HG03558 (cell line): Measurements from ENCODE around the gene CC2D2B.
"Not testable (repeated sequence)": the region's sequence is repeated elsewhere in the genome, so short reads cannot be mapped to it uniquely, and the experiment has no call there.

Source experiments
- ATAC-seq: cut with Tn5 transposase; IDR thresholded peaks from one replicate; pipeline ENCODE4 v1.9.1; 2021; ENCODE audit warnings: moderate number of reproducible peaks; ENCODE audit not compliant: unreplicated experiment; ENCODE audit errors: extremely low read depth

Gene CC2D2B

DNA sequence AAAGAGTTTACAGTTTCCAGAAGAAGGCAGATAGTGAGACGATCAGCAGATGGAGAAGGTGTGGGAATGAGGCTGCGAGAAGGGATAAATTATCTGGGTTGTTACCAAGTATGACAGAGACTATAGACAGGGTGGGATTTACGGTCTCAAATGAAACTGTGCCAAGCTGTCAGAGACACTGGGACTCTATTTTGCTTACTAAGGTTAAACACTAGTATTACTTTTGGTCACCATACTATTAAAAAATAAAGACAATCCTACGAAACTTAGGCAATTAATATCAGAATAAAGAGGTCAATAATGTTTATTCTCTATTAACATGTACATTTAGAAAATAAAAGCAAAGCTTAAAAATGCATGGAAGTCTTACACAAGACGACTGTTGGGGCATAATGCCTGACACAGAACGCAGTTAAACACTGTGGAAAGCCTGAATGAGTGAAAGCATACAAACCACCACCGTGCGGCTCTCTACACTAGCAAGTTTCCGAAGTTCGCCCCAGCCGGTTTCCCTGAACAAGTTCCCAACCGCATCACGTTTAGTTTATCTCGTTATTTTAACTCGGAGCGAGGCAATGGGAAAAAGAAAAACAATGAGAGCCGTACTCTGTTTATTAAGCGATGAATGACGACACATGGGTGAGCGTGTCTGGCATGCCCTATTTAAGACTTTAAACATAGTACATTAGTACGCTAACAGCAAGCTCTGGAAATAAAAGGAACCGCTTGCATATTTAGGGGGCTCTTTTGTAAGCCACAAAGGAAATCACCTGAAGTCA is 909 bp upstream of the CC2D2B start:
- ATAC-seq, result no peak

DNA sequence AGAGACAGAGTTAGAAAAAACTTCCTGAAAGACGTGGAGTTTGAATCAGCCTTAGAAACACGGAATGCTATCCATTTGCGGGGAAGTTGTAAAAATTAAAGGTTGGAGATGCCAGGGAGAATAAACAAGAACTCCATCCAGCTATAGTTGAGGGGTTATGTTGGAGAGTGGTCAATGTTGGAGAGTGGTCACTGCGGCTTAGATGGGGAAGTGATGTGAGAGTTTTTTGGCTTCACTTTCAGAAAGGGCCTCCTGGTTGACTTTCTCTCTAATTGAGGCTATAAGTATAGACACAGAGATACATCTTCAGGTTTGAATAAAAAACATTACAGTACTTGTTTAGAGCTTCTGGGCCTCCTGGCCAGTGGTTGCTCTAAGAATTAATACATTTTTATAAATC is 675 bp downstream of the CC2D2B start:
- ATAC-seq, result no peak

DNA sequence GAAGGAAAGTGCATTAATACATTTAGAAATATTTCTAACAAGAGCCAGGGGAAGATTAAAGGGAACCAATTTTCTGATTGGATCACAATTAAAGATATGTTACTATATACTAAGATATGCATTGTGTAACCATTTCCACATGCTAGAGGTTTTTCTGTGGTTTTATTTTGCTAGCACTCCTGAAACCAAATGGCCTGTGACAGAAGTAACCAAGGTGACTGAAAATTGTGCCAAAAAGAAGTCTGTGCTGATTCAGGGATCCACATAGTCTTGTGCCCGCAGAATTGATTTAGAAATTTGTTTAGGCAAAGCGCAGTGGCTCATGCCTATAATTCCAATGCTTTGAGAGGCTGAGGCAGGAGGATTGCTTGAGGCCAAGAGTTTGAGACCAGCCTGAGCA is 1.8 kb downstream of the CC2D2B start:
- no peak for ATAC-seq

DNA sequence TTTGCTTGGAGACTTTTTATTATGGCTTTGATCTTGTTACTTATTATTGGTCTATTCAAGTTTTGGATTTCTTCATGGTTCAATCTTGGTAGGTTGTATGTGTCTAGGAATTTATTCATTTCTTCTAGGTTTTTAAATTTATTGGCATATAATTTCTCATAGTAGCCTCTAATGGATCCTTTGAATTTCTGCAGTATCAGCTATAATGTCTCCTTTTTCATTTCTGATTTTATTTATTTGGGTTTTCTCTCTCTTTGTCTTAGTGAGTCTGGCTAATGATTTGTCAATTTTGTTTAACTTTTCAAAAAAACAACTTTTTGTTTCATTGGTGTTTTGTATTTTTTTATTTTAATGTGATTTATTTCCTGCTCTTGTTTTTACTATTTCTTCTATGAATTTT is 8.3 kb downstream of the CC2D2B start:
- ATAC-seq, result not testable (repeated sequence)

DNA sequence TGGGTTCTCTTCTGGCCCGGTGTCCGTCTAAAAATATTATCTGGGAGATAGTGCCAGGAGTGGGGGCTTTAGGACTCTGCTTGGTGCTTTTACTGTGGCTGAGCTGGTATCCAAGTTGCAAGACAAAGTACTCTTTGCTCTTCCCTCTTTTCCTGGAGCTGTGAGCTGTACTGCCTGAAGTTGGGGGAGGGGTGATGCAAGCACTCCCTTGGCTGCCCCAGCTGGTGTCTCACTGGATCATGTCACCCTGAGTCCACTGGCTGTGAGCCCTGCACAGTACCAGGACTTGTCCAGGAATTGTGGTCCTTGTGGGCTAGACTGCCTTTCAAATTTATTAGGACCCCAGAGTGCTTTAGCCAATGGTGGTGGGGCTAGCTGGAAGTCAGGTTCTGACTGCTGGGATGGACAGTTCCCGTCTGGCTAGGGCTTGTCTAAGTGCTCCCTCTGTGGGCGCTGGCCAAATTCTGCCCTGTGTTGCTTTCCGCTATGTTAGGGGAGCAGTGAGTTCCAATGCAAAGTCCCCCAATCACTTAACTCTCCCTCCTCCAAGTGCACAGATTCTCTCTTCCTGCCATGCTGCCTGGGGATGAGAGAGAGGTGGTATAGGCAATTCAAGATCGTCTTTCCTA is 13.1 kb downstream of the CC2D2B start:
- no peak for ATAC-seq

DNA sequence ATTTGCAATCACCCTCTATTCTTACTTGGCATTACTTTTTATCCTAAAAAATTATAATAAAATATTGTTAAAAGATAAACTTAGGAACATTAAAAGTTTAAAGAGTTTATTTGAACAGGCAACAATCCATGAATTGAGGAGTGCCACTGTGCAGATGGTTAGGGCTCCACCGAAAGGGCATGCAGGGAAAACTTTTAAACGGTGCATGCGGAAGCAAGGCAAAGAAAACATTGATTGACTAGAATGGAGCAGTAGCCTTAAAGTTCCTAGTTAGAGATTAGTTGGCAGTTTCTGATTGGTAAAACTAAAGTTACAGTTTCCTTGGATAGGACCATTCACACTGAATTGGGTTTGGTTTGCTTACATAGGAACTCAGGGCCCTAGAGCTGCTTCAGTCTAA is 17.3 kb downstream of the CC2D2B start:
- no peak for ATAC-seq

DNA sequence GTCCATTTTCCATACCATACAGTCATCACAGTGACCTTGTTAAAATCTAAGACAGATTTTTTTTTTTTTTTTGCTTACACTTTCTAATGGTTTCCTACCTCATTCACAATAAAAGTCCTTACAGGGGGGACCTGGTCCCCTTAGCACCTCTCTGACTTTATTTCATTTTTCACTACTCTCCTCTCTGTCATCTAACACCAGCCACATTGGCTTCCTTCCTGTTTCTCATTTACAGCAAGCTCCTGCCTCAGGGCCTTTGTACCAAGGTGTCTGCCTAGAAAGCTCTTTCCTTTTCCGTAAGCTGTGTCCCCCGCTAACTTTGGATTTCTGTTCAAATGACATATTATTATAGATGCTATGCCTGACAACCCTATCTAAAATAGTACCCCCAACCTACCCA is 27.7 kb downstream of the CC2D2B start:
- no peak for ATAC-seq

DNA sequence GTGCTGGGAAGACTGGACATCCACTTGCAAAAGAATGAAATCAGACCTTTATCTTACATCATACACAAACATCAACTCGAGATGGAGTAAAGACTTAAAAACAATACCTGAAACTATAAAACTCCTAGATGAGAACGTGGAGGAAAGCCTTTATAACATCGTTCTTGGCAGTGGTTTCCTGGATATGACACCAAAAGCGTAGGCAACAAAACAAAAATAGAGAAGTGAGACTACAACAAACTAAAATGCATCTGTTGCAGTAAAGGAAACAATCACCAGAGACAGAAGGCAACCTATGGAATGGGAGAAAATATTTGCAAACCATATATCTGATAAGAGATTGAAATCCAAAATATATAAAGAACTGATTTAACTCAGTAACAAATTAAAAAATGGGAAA is 33.3 kb downstream of the CC2D2B start:
- no peak for ATAC-seq

DNA sequence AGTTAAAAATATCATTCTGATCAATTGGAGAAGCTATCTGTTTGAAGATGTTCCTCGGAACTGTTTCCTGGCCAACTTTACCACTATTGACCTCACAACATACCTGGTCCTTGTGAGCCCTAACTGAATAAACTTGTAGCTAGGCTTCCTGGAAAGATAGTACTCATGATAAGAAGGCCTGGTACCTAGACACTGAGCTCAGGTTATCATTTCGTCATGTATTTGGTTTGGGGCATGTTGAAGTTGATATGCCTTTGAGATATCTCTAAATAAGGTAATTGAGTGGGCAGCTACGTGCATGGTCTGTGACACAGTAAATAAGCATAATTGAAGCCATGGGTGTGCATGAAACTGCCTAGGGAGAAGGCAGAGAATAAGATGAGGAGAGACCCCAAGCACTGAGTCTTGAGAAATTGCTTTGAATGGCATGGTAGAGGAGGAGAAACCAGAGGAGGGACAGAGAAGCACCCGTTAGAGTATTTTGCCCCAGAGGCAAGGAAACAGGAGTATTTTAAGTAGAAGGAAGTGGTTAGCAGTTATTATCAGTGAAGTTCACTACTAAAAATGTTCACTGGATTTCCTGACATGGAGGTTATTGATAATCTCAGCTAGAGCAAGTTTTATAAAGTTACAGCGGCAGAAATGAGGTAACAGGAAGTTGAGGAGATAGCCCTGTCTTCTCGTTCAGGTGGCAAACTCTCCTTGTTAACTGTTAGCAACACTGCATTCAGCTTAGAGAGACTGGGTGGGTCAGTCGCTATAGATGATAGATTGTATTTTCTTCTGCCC is 55.6 kb downstream of the CC2D2B start:
- ATAC-seq, result no peak

DNA sequence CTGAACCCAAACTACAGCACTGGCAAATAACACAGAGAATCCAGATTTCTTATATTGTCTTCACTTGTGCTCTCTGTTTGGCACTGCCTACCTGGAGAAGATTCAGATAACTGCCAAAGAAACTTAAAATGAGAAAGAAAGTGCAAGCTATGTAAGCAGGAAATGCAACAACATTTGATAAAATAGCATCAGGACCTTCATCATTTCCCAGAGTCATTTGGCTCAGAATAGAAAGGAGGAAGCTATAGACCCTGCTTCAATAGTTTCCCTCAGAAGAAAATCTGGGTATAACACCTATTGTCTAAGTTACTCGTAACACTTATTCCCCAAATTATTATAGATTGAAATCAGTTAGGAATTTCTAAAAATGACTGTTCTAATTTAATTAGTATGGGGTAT is 56.2 kb downstream of the CC2D2B start:
- ATAC-seq, result no peak

DNA sequence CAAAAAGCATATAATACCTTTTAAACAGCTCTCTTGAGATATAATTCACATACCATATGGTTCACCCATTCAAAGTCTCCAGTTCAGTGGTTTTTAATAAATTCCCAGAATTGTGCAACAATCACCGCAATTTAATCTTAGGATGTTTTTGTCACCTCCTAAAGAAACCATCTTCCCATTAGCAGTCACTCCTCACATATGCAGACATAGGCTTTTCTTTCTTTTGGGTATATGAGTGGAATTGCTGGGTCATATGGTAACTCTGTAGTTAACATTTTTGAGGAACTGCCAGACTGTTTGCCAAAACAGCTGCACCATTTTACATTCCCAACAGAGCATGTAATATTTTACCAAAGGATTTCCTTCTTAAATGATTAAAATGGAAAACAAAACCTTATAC is 57.0 kb downstream of the CC2D2B start:
- ATAC-seq, result no peak

DNA sequence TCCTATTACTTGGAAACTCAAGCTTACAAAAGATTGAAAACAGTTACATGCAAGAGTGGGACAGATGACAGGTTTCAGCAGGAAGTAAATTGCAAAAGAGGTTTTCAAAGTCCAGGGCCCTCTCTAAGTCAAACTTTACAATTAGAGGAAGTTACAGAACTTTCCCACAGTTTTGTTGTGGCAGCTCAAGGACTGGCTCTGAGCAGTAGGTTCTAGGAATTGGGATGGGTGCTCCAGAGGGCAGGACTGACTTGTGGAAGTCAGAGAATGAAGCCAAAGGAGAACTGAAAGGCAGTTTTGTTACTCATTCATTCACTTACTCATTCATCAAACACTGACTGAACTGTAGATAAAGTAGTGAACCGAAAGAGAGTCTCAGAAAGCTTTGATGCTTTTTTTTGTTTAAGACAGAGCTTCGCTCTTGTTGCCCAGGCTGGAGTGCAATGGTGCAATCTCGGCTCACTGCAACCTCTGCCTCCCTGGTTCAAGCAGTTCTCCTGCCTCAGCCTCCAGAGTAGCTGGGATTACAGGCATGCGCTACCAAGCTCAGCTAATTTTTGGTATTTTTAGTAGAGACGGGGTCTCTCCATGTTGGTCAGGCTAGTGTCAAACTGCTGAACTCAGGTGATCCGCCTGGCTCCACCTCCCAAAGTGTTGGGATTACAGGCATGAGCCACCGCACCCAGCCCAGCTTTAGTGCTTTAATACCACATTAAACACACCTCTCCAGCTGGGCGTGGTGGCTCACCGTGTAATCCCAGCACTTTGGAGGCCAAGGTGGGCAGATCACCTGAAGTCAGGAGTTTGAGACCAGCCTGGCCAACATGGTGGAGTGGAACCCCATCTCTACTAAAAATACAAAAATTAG is 68.8 kb downstream of the CC2D2B start:
- ATAC-seq, result no peak

DNA sequence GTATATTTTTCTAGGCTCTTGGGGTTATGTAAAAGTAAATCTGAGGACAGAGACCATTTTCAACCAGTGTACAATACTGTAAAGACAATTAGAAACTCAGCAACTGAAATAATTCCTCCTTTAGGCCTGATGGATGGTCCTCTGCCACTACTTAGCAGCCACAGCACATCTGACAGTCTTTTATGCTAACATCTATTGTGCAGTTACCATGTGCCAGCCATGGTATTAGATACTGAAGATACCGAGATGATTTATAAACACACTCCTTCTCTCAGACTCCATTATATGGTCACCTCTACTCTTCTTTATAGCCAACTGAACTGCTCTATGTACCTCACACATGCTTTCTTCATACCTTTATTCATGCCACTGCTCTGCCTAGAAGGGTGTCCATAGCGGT is 74.4 kb downstream of the CC2D2B start:
- ATAC-seq, result no peak

DNA sequence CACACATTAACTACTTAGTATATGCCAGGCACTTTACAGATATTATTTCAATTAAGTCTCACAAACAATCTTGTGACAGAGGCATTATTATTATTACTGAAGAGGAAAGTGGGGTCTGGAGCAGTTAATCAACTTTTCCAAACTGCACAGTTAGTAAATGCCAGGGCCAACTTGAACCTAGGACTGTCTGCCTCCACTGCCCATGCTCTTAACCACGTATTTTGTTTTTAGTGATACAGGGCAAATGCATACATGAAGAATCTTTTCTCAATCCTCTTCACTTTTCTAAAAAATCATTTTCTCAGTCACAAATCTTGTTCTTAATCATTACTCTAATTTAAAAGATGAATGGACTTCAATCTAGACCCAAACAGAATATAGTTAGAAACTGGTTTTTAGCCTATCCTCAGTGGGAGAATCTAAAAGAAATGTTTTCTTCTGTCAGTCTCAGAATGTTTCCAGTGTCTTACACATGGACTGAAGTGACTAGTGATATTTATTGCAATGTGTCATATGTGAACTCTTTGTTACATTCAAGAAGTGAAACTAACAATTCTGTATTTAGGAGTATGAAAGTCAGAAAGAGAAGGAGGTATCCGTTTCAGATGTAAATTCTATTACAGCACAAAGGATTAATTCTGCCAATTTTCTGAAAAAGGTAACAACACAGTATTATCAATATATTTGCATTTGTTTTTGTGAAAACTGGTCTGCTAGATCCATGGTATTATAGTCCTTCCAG is 80.1 kb downstream of the CC2D2B start:
- peak; percentile 75 for ATAC-seq

DNA sequence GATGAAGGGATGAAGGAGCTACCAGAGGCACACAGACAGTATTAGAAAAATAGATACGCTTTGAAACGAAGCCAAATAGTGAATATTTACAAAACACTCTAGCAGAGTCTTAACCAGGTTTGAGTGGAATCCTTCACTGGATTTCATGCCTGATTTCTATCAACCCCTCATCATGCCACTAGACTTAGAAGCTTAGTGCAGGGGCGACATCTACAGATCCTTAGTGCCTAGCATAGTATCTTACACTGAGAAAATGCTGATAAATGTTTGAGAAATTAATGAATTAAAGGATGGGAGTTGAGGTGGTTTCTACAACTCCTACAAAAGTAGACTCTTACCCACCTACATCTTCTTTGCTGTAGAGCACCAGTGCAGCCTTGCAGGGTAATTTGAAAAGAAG is 80.9 kb downstream of the CC2D2B start:
- no peak for ATAC-seq

DNA sequence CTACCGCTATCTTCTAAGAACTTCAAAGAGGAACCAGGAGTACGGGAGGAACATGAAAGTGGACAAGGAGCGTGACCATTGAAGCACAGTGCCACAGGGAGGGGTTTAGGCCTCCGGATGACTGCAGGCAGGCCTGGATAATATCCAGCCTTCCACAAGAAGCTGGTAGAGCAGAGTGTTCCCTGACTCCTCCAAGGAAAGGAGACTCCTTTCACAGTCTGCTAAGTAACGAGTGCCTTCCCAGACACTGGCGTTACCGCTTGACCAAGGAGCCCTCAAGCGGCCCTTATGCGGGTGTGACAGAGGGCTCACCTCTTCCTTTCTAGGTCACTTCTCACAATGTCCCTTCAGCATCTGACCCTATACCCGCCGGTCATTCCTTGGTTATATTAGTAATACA is 86.6 kb downstream of the CC2D2B start:
- not testable (repeated sequence) for ATAC-seq

DNA sequence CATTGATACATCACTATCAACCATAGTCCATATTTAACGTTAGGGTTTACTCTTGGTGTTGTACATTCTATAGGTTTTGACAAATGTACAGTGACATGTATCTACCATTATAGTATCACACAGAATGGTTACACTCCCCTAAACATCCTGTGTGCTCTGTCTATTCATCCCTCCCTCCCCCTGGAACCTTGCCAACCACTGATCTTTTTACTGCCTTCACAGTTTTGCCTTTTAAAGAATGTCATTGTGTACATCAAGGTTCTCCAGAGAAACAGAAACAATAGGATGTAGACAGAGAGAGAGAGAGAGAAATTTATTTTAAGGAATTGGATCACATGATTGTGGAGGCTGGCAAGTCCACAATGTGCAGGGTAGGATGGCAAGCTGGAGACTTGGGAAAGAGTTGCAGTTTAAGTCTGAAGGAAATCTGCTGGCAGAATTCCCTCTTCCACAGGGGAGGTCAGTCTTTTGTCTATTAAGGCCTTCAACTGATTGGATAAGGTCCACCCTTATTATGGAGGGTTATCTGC is 90.5 kb downstream of the CC2D2B start:
- ATAC-seq, result no peak

DNA sequence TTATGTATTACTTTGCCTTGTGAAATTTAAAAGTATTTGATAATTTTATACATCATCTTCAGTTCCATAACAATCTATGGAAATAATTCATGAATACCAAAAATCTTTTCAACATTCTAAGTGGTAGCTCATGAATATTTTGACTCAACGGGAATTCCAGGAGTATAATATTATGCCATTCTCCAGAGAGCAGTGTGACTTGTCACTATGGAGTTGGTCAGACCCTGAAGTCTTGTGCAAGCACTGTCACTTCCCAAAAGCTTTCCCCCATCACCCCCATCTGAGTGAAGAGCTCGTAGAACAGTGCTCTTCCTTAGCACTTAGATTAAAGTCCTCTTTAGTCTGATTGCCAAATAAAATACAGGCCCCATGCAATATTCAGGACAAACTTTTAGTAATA is 106.2 kb downstream of the CC2D2B start:
- ATAC-seq, result no peak

DNA sequence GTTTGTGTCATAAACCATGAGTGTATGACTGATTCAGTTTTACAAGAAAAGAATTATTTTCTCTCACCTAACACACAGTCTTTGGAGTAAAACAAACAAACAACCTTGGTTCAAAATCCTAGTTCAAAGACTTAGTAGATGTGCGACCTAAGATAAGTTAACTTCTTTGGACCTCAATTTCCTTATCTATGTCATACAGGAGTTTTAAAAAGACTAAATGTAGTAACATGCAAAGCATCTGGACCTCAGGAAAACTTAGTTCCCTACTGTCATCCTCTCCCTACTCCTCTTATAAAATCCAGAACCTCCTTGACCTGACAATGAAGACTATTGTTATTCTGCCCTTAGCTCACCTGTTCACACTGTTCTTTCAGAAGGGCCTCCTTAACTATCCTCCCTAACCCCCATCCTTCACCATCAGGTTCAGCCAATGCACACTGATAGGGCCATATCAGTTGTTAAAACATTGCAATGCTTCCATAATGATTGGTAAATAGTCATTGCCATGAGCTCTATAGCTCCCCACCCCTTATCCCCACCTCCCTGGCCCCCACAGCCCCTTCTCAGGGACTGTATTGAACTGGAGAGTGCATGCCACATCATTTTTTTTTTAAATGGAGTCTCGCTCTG is 106.8 kb downstream of the CC2D2B start:
- no peak for ATAC-seq
